ENCODE results near the gene INHBB.

The INHBB gene

DNA sequence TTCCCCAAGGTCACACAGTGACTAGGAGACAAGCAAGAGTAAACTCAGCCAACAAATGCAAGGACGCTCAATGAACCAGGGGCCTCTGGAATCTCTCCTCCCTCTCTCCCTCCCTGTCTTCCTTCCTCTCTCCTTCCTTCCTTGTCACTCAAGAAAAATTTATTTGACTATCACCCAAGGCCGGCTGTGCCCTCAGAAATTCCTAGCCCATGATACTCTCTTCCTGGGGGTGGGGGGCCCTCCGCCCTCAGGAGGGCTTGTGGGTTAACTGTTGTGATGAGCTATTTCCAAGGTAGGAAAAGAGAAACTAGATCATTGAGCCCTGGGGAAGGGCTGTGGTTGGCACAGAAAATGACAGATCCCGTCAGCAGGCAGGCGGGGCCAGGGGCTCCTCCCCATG lies 21.7 kb downstream of the INHBB start:
- Histone ChIP-seq H3K36me3 (ENCODE audit: control insufficient read depth, insufficient read depth, low read length) (no peaks in the 10 kb centered on the region), H3K4me1 (ENCODE audit: control insufficient read depth, insufficient read depth, low read length) (no peaks in the 10 kb centered on the region), H3K4me3 (ENCODE audit: insufficient read depth, low read depth, low read length) (no peak overlapping the region), H3K27ac (ENCODE audit: insufficient read depth, low read depth, low read length, poor library complexity, severe bottlenecking) (no peak overlapping the region), H3K27me3 (ENCODE audit: control insufficient read depth, insufficient read depth, low read length, poor library complexity, severe bottlenecking) (no peaks in the 10 kb centered on the region), H3K9me3 (ENCODE audit: control insufficient read depth, low read length) (no peaks in the 10 kb centered on the region)
- WGBS, 2 experiments = 86 to 87% methylated on average over 5 of the region's 5 CpGs

DNA sequence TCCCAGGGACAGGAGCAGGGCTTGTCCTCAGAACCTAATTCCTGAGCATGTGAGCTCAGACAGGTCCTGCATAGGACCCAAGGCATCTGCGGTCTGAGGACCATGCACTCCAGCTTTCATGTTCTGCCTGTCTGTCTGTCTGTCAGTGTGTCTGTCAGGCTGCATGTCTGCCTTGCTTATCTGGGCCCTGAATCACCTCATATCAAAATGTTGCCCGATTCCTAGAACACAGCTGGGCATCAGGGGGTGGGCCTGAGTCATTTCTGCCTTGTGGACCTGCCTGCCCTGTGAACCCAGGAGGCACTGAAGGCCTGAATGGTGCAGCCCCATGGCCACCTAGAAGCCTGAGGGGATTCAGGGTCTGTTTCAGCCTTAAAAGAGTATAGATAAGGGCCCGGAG lies 22.1 kb downstream of the INHBB start:
- Histone ChIP-seq H3K9me3 (ENCODE audit: control insufficient read depth, low read length) (no peaks in the 10 kb centered on the region), H3K4me1 (ENCODE audit: control insufficient read depth, insufficient read depth, low read length) (no peaks in the 10 kb centered on the region), H3K36me3 (ENCODE audit: control insufficient read depth, insufficient read depth, low read length) (no peaks in the 10 kb centered on the region), H3K4me3 (ENCODE audit: insufficient read depth, low read depth, low read length) (no peak overlapping the region), H3K27me3 (ENCODE audit: control insufficient read depth, insufficient read depth, low read length, poor library complexity, severe bottlenecking) (no peaks in the 10 kb centered on the region), H3K27ac (ENCODE audit: insufficient read depth, low read depth, low read length, poor library complexity, severe bottlenecking) (no peak overlapping the region)
- 89 to 91% methylated on average over 3 of the region's 3 CpGs for WGBS, 2 experiments

DNA sequence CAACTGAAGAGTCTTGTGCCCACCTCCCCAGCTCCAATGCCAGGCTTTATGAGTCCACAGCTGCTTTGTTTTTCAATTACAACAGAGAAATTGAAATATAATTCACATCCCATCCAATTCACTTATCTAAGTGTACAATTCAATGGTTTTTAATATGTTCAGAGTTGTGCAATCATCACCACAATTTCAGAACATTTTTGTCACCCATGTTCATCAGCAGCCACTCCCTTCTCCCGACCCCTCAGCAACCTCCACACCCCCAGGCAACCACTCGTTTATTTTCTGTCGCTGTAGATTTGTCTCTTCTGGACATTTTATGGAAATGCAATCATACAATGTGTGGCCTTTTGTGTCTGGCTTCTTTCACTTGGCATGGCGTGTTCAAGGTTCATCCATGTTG lies 23.3 kb downstream of the INHBB start:
- peaks cover 4% of the 10 kb centered on the region for H3K4me1 ChIP-seq (ENCODE audit: control insufficient read depth, insufficient read depth, low read length)
- 97 to 98% methylated on average over 4 of the region's 4 CpGs for WGBS, 2 experiments
- no peak overlapping the region for H3K4me3 ChIP-seq (ENCODE audit: insufficient read depth, low read depth, low read length)
- no peak overlapping the region for H3K27ac ChIP-seq (ENCODE audit: insufficient read depth, low read depth, low read length, poor library complexity, severe bottlenecking)
- H3K36me3 ChIP-seq (ENCODE audit: control insufficient read depth, insufficient read depth, low read length) = no peaks in the 10 kb centered on the region
- no peaks in the 10 kb centered on the region for H3K9me3 ChIP-seq (ENCODE audit: control insufficient read depth, low read length)
- no peaks in the 10 kb centered on the region for H3K27me3 ChIP-seq (ENCODE audit: control insufficient read depth, insufficient read depth, low read length, poor library complexity, severe bottlenecking)

DNA sequence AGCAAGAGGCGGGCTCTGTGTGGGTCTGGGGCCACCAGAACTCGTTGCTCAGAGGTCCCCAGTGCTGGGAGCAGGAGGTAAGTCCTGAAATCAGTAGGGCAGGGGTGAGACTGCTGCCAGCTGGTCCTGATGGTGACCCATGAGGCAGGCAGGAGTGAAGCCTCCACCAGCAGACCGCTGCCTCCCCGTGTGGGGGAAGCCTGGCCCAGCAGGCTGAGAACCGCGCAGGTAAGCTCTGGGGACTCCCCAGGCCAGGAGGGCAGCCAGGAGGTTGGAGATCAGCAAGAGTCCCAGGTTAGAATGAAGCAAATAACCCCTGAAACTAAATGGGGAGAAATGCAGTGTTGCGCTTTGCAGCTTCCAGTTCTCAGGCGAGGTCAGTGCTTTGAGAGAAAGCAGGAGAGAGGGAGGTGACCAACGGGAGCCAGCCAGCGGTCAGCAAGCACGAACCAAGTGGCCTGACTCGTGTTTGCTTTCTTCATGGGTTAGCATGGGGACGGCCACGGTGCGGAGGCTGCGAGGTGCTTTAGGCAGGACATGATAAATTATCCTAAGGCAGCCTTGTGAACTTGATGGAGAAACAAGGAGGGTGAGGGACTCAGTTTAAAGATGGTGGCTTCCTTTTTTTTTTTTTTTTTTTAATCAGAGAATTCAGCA lies 26.2 kb downstream of the INHBB start:
- H3K36me3 ChIP-seq (ENCODE audit: control insufficient read depth, insufficient read depth, low read length) = no peaks in the 10 kb centered on the region
- H3K27me3 ChIP-seq (ENCODE audit: control insufficient read depth, insufficient read depth, low read length, poor library complexity, severe bottlenecking) = peaks cover 4% of the 10 kb centered on the region
- 75 to 77% methylated on average over 16 of the region's 16 CpGs for WGBS, 2 experiments
- H3K4me1 ChIP-seq (ENCODE audit: control insufficient read depth, insufficient read depth, low read length) = peaks cover 4% of the 10 kb centered on the region
- no peak overlapping the region for H3K4me3 ChIP-seq (ENCODE audit: insufficient read depth, low read depth, low read length)
- no peak overlapping the region for H3K27ac ChIP-seq (ENCODE audit: insufficient read depth, low read depth, low read length, poor library complexity, severe bottlenecking)
- no peaks in the 10 kb centered on the region for H3K9me3 ChIP-seq (ENCODE audit: control insufficient read depth, low read length)

DNA sequence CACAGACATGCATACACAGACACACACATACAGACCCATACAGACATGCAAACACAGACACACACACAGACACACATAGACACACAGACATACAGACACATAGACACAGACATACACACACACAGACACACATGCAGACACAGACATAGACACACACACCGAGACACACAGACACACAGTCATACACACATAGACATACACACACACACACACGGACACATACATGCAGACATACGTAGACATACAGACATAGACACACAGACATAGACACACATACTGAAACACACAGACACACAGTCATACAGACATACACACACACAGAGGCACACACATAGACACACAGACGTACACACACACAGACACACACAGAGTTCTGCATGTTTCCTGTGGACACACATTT lies 26.9 kb downstream of the INHBB start:
- peaks cover 4% of the 10 kb centered on the region for H3K4me1 ChIP-seq (ENCODE audit: control insufficient read depth, insufficient read depth, low read length)
- peaks cover 4% of the 10 kb centered on the region for H3K27me3 ChIP-seq (ENCODE audit: control insufficient read depth, insufficient read depth, low read length, poor library complexity, severe bottlenecking)
- H3K27ac ChIP-seq (ENCODE audit: insufficient read depth, low read depth, low read length, poor library complexity, severe bottlenecking) = no peak overlapping the region
- no peaks in the 10 kb centered on the region for H3K9me3 ChIP-seq (ENCODE audit: control insufficient read depth, low read length)
- 76 to 77% methylated on average over 4 of the region's 4 CpGs for WGBS, 2 experiments
- no peak overlapping the region for H3K4me3 ChIP-seq (ENCODE audit: insufficient read depth, low read depth, low read length)
- H3K36me3 ChIP-seq (ENCODE audit: control insufficient read depth, insufficient read depth, low read length) = no peaks in the 10 kb centered on the region

DNA sequence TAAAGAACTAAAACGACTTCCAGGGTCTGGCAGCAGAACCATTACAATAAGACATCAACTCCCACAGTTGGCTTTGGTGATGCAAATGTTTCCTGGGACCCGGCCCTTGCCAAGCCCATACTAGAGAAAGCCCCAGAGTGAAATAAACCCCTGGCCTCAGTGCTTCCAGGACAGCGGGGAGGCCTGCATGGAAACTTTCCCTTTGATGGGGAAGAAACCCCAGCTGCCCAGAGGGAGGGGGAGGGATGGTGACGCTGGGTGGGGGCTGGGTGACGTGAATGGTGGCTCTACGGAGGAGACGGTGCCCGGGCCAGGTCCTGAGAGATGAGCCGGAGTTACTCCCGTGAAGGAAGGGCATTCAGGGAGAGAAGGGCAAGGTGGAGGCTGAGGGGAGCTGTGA lies 27.5 kb downstream of the INHBB start:
- H3K9me3 ChIP-seq (ENCODE audit: control insufficient read depth, low read length) = no peaks in the 10 kb centered on the region
- 3% methylated on average over 10 of the region's 10 CpGs for WGBS, 2 experiments
- H3K36me3 ChIP-seq (ENCODE audit: control insufficient read depth, insufficient read depth, low read length) = no peaks in the 10 kb centered on the region
- peaks cover 4% of the 10 kb centered on the region for H3K4me1 ChIP-seq (ENCODE audit: control insufficient read depth, insufficient read depth, low read length)
- peaks cover 4% of the 10 kb centered on the region for H3K27me3 ChIP-seq (ENCODE audit: control insufficient read depth, insufficient read depth, low read length, poor library complexity, severe bottlenecking)
- H3K27ac ChIP-seq (ENCODE audit: insufficient read depth, low read depth, low read length, poor library complexity, severe bottlenecking) = no peak overlapping the region
- no peak overlapping the region for H3K4me3 ChIP-seq (ENCODE audit: insufficient read depth, low read depth, low read length)

DNA sequence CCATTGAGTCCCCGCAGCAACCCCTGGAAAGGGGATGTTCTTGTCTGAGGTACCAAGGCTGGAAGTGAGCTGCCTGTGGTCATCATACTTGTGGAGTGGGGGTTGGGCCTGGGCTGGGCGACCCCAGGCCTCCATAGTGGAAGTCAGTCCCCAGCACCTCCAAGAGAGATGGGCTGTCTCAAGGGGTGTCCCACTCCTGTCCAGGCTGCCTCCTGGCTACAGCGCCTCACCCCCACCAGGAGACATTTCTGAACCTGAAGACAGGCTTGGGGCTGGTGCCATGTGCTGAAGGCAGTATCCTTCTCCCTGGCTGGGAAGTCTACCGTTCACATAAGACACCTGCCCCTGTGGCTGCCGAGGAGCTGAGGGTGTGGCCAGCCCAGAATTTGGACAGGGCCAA lies 28.9 kb downstream of the INHBB start:
- no peak overlapping the region for H3K4me3 ChIP-seq (ENCODE audit: insufficient read depth, low read depth, low read length)
- H3K27me3 ChIP-seq (ENCODE audit: control insufficient read depth, insufficient read depth, low read length, poor library complexity, severe bottlenecking) = peaks cover 4% of the 10 kb centered on the region
- no peaks in the 10 kb centered on the region for H3K36me3 ChIP-seq (ENCODE audit: control insufficient read depth, insufficient read depth, low read length)
- H3K27ac ChIP-seq (ENCODE audit: insufficient read depth, low read depth, low read length, poor library complexity, severe bottlenecking) = no peak overlapping the region
- H3K9me3 ChIP-seq (ENCODE audit: control insufficient read depth, low read length) = no peaks in the 10 kb centered on the region
- peaks cover 4% of the 10 kb centered on the region for H3K4me1 ChIP-seq (ENCODE audit: control insufficient read depth, insufficient read depth, low read length)
- WGBS, 2 experiments = 90 to 91% methylated on average over 5 of the region's 5 CpGs

DNA sequence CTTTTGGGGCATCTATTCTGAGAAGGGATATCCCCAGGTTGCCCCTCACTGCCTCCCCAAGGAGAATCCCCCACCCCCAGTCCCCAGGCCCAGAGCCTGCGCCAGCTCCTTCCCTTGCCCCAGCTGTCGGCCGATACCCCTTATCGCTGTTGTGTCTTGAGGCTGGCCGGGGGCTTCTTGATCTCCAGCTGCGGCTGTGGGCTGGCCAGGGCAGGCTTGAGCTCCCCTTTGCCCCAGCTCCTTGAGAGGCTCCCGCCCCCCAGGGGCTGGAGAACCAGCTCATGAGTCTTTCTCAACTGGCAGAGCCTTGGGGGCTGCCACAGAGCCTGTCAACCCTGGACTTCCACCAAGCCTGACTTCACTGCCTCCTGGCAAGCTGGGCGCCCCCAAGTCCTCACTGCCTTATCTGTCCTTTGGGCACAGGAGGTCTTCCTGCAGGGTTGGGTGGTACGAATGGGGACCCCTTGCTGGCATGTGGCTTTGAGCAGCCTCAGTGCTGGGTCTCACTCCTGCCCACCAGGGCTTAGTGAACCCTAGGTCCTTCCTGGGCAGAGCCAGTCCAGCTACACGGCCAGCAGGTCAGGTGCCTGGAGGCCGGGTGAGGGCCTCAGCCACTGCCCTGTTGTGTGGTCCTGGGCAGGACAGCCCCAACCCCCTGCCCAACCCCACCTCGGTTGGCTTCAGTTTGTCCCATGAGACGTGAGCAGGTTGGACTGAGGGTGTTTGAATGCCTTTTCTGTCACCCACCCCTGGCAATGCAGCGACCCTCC lies 29.5 kb downstream of the INHBB start:
- Histone ChIP-seq H3K9me3 (ENCODE audit: control insufficient read depth, low read length) (no peaks in the 10 kb centered on the region), H3K4me1 (ENCODE audit: control insufficient read depth, insufficient read depth, low read length) (peaks cover 4% of the 10 kb centered on the region), H3K27me3 (ENCODE audit: control insufficient read depth, insufficient read depth, low read length, poor library complexity, severe bottlenecking) (peaks cover 4% of the 10 kb centered on the region), H3K36me3 (ENCODE audit: control insufficient read depth, insufficient read depth, low read length) (no peaks in the 10 kb centered on the region), H3K27ac (ENCODE audit: insufficient read depth, low read depth, low read length, poor library complexity, severe bottlenecking) (no peak overlapping the region), H3K4me3 (ENCODE audit: insufficient read depth, low read depth, low read length) (no peak overlapping the region)
- 90 to 91% methylated on average over 14 of the region's 14 CpGs for WGBS, 2 experiments

DNA sequence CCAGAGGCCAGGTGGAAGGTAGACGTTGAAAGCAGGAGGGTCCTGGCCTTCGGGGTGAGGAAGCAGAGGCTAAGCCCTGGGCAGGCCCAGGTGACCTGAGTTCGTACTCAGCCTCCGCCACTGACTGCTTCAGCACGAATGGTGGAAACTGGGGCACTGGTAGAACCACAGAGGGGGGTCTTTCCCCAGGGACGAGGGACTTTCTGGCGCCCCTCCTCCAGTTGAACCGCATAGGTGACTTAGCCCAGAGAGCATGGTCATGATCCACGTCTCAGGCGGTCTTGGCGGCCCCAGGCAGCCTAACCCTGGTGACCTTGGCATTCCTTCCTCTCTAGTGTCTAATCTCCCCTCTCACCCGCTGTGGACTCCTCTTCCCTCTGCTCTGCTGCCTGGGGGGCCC lies 30.2 kb downstream of the INHBB start:
- Histone ChIP-seq H3K36me3 (ENCODE audit: control insufficient read depth, insufficient read depth, low read length) (no peaks in the 10 kb centered on the region), H3K4me3 (ENCODE audit: insufficient read depth, low read depth, low read length) (no peak overlapping the region), H3K27me3 (ENCODE audit: control insufficient read depth, insufficient read depth, low read length, poor library complexity, severe bottlenecking) (peaks cover 4% of the 10 kb centered on the region), H3K9me3 (ENCODE audit: control insufficient read depth, low read length) (no peaks in the 10 kb centered on the region), H3K4me1 (ENCODE audit: control insufficient read depth, insufficient read depth, low read length) (peaks cover 4% of the 10 kb centered on the region), H3K27ac (ENCODE audit: insufficient read depth, low read depth, low read length, poor library complexity, severe bottlenecking) (no peak overlapping the region)
- WGBS, 2 experiments = 85 to 86% methylated on average over 12 of the region's 12 CpGs

DNA sequence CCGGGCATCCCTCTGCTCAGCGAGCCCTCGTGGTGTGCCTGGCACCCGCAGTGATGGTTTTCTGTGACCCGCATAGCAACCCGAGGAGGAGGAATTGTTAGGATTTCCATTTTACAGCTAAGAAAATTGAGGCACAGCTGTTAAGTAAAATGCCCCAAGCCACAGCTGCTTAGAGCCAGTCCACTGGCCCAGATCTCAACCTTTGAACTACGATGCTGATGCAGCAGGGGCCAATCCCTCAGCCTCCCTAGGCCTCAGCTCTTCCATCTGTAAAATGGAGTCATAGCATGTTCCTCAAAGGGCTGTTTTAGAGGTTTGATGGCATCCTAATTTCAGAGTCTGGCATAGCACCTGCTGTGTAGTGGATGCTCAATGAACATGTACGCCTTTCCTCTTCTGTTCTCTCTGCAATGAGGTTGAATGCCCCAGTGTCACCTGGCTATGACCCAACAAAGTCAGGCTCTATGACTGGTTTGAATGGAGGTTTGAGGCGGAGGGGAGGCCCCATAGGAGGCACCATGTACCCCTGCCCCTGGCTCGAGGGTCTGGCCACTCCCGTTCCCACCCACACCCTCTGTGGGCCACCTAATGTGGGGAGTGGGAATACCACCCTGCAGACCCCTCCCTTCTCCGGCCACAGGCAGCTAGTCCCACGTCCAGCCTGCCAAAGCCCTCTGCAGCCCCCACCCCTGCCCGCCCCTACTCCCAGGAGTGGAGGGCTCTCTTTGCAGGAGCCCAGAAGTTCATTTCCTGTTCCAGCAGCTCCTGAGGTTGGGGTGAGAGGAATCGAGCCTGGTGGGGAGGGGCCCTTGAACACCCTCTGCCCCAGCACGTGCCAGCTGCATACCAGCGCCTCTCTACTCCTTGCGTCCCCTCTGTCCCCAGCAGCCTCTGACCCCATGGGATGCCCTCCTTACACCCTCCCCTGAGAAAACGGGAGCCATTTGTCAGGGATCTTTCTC lies 31.0 kb downstream of the INHBB start:
- H3K9me3 ChIP-seq (ENCODE audit: control insufficient read depth, low read length) = no peaks in the 10 kb centered on the region
- H3K27me3 ChIP-seq (ENCODE audit: control insufficient read depth, insufficient read depth, low read length, poor library complexity, severe bottlenecking) = peaks cover 4% of the 10 kb centered on the region
- H3K4me3 ChIP-seq (ENCODE audit: insufficient read depth, low read depth, low read length) = no peak overlapping the region
- WGBS, 2 experiments = 86 to 88% methylated on average over 19 of the region's 19 CpGs
- no peaks in the 10 kb centered on the region for H3K36me3 ChIP-seq (ENCODE audit: control insufficient read depth, insufficient read depth, low read length)
- peaks cover 4% of the 10 kb centered on the region for H3K4me1 ChIP-seq (ENCODE audit: control insufficient read depth, insufficient read depth, low read length)
- no peak overlapping the region for H3K27ac ChIP-seq (ENCODE audit: insufficient read depth, low read depth, low read length, poor library complexity, severe bottlenecking)
